ENCODE results near the gene SLC19A1.
"Not testable (repeated sequence)": the region's sequence is repeated elsewhere in the genome, so short reads cannot be mapped to it uniquely, and the experiment has no call there.

The SLC19A1 gene

DNA sequence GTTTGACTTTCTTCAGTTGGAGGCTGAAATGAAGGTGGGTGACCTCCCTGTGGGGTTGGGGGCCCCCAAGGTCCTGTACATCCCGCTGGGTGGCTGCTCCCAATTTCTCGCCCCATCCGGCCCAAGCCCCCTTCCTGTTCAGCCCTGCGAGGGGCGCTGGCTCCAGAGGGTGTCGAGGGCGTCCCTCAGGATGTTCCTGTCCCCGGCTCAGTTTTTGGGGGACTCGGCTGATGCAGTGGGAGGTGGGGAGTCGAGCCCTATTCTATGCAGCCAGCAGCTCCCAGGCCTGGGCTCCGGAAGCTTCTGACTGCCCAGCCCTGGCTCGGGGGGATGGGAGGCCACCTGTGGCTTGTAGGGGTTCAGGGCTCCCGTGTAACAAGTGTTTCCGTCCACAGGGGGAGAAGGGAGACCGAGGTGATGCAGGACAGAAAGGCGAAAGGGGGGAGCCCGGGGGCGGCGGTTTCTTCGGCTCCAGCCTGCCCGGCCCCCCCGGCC, 38.2 kb downstream of the SLC19A1 start:
- DNase-seq = no peak

DNA sequence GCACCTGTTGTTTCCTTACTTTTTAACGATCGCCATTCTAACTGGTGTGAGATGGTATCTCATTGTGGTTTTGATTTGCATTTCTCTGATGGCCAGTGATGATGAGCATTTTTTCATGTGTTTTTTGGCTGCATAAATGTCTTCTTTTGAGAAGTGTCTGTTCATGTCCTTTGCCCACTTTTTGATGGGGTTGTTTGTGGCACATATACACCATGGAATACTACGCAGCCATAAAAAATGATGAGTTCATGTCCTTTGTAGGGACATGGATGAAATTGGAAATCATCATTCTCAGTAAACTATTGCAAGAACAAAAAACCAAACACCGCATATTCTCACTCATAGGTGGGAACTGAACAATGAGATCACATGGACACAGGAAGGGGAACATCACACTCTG, 39.0 kb downstream of the SLC19A1 start:
- DNase-seq = not testable (repeated sequence)

DNA sequence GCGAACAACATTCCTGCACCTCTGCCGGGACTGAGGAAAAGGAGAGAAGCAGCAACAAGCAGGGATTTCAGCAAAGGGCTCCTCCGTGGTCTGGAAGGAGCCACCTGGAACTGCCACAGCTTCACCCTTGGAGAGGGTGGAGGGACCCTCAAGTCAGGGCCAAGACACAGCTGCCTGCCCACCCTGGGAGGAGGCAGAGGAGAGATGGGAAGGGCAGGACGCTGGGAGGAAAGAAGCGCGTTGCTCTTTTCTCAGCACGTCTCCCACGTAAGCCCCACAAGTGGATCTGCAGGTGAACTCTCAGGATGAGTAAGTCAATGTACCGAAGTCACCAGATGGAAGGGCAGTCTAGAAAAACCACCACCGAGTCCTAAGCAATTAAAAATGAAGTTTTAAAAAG, 39.6 kb downstream of the SLC19A1 start:
- no peak for DNase-seq

GRCh38 chr21:45502006-45502345, 40.3 kb downstream of the SLC19A1 start:
- no peak for DNase-seq

- not testable (repeated sequence) for DNase-seq
Measured at GRCh38 chr21:45501081-45502005, 40.9 kb downstream of the SLC19A1 start.

DNA sequence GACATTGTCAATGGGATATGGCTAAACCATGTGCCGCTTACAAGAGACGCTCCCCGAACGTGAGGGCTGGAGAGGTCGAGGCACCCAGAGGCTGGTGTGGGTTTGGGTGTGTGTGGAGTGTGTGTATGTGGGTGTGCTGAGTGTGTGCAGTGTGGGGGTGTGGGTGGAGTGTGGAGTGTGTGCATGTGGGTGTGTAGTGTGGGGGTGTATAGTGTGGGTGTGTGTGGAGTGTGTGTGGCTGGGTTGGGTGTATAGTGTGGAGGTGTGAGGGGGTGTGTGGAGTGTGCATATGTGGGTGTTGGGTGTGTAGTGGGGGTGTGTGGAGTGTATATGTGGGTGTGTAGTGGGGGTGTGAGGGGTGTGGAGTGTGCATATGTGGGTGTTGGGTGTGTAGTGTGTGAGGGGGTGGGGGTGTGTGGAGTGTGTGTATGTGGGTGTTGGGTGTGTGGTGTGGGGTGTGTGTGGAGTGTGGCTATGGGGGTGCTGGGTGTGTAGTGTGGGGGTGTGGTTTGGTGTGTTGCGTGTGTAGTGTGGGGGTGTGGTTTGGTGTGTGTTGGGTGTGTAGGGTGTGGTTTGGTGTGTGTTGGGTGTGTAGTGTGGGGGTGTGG, 42.2 kb downstream of the SLC19A1 start:
- DNase-seq = no peak

DNA sequence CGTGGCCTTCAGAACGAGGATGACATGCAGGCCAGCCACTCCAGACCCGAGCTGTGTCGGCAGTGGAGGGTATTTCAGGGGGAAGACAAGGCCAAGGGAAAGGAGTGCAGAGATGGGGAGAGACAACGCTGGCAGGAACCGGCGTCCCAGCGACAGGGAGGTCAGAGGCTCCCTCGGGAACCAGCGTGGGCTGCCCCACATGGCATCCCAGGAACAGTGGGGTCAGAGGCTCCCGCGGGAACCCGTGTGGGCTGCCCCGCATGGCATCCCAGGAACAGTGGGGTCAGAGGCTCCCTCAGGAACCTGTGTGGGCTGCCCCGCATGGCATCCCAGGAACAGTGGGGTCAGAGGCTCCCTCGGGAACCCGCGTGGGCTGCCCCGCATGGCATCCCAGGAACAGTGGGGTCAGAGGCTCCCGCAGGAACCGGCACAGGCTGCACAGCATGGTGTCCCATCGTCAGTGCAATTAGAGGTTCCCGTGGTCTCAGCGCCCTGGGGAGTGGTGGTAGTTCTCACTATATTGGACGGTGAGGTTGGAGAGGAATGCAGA, 43.0 kb downstream of the SLC19A1 start:
- DNase-seq = no peak

DNA sequence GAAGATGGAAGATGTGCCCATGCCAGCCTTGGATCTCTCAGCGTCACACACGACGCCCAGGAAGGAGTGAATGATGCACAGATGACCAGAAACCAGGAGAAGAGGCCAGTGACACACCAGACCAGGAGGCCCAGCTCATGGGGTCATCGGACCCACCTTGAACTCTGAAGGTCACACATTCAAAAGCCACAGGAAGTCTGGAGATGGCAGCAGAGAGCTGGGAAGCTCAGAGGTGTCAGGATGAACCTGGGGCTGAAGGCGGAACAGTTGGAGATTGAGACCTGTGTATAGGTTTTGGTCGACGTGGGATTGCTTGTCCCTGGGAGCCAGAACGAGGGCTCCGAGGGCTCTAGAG, 43.6 kb downstream of the SLC19A1 start:
- DNase-seq = no peak

- no peak for DNase-seq
Measured at GRCh38 chr21:45497846-45498645, 44.2 kb downstream of the SLC19A1 start.

- DNase-seq = no peak
Measured at GRCh38 chr21:45496968-45497845, 45.0 kb downstream of the SLC19A1 start.

DNA sequence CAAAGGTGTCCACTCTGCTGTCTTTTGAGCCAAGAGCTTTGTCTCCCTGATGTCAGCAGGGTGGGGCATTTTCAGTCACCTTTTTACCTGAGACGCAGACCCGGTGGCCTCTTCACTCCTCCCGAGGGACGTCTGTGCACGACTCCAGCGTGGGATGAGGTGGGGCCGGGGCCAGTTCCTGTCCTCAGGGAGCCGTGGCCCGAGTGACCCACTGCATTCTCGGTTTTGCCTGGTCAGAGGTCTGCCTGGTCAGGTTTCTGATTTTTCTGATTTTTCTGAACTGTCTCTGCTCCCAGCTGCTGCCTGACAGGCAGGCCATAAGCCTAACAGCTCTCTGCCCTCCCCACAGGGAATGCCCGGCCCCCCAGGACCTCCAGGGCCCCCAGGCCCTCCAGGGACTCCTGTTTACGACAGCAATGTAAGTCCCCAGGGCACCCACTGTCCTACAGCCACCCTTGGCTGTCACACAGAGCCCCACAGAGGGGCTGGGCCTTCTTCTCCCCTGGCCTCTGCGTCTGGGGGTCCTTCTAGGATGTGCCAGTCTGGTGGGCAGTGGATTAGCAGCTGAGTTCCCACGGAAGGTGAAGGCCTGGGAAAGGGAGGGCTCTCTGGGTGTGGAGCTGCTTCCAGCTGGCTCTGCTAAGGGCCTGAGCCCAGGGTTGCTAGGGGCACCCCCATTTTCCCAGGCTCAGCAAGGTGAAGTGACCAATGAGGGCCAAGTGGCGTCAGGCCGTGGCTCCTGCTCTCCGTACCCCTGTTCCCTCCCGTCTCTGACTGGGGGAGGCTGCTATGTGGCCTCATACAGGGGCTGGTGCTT, 45.9 kb downstream of the SLC19A1 start:
- DNase-seq = no peak

DNA sequence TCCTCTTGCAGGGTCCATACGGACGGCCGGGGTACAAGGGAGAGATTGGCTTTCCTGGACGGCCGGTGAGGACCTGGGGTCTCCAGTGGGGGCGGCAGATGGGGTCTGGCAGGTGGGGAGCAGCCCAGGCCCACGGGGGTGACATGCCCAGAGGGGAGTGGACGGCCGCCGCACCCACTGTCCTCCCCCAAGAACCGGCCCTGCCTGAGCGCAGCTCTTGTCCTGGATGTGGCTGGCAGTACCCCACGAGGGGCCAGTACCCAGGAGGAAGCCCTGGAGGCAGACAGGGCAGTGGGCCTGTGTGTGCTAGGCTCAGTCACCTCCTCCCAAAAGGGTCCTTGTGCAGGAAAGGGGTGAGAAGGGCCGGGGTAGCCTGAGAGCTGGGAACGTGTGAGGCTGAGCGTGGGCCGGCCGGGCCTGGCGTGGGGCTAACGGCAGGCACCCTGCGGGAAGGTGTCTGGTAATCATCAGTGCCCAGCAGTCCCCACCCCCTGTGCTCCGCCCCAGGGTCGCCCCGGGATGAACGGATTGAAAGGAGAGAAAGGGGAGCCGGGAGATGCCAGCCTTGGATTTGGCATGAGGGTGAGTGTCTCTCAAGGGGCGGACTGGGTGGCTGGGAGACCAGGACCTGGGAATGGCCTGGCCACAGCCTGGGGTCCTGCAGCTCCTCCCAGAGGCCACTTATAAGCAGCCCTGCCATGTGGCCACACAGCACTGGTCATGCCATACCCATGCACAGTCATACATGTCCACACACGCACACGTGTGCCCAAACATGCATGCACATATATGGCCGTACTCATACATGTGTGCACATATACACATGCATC, 47.2 kb downstream of the SLC19A1 start:
- no peak for DNase-seq

GRCh38 chr21:45494135-45494850, 47.9 kb downstream of the SLC19A1 start:
- DNase-seq = no peak

- no peak for DNase-seq
Measured at GRCh38 chr21:45493401-45494001, 48.7 kb downstream of the SLC19A1 start.

DNA sequence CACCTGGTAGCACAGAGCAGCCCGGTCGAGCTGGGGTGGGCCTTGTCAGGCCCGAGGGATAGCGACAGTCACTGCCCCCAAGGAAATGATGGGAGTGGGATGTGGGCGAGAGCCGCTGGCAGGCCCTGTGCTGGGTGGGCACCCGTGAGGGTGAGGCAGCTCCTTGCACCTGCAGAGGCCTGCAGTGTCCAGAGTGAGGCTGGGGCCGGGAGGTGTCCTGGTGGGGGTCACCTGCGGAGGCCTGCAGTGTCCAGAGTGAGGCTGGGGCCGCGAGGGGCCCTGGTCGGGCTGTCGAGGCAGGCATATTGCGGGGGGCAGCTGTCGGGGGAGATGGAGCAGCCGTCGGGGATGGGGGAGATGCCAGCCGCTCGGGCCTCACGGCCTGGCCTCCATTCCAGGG, 49.5 kb downstream of the SLC19A1 start:
- no peak for DNase-seq

GRCh38 chr21:45491623-45492022, 50.6 kb downstream of the SLC19A1 start:
- DNase-seq = no peak

GRCh38 chr21:45491056-45491455, 51.2 kb downstream of the SLC19A1 start:
- DNase-seq = no peak

- DNase-seq = no peak
Measured at GRCh38 chr21:45490049-45490731, 52.0 kb downstream of the SLC19A1 start.

- no peak for DNase-seq
Measured at GRCh38 chr21:45489722-45489982, 52.6 kb downstream of the SLC19A1 start.

Measured in HCEC 1CT (cell line).